ENCODE data around the gene CDH10. TPM values are rescaled to one million over a fixed set of nuclear protein-coding genes. Genes with fewer than 3 reads are reported as not detected.

CDH10 gene
- under 0.01 and 0.12 TPM in 2 replicates for total RNA-seq

DNA sequence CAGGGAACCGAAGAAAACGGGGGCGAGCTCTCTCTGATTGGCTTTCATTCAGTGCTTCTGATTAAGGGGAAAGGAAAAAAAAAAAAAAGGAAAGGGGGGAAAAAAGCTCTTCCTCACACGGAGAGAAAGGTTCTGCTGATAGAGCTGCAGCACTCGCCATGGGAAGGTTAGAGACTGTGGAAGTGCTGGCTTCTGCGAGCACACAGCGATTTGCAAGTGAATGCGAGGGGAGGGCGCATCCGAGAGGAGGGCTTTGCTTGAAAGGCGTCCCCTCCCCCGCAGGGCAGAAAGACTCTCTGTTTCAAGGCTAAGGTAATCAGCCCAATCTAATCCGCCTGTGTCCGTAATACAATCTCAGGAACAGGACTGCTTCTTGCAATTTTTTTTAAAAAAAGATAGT lies at the start of gene CDH10:
TSS of gene CDH10 (minus strand) at position 218 of the 400 bp plus-strand sequence. CDS start 51,488 bp downstream, outside the sequence.

All from aortic smooth muscle cell (primary cell).